HepG2 (cell line): ENCODE data around the gene CD4. TPM values are rescaled to one million over a fixed set of nuclear protein-coding genes. Genes with fewer than 3 reads are reported as not detected.
A peak's percentile ranks its signal among the peaks of the same experiment; 100 is the strongest.

Experiments used
- GABPA ChIP-seq, 2 experiments: IDR thresholded peaks; 2 replicates each; pipeline ENCODE4 v1.6.1; 2011 to 2016; ENCODE audit warnings: low read depth in 2 of 2, low read length in 1 of 2, missing biosample characterization in 1 of 2, missing genetic modification characterization in 1 of 2
- GATA4 ChIP-seq: sonication (generic); IDR thresholded peaks from 2 replicates; pipeline ENCODE4 v1.6.1; 2016; ENCODE audit warnings: antibody characterized with exemption, low read depth, borderline replicate concordance
- HOXD1 ChIP-seq: sonication (generic); formaldehyde crosslinking; IDR thresholded peaks from 2 replicates; pipeline ENCODE4 v1.5.0; 2020; ENCODE audit warnings: missing genetic modification reagents
- KLF6 ChIP-seq: IDR thresholded peaks from 2 replicates; pipeline ENCODE4 v1.8.0; 2016; ENCODE audit warnings: missing biosample characterization, missing genetic modification reagents
- MTF2 ChIP-seq: sonication (generic); formaldehyde crosslinking; IDR thresholded peaks from 2 replicates; pipeline ENCODE4 v1.5.0; 2020; ENCODE audit warnings: missing genetic modification reagents, borderline replicate concordance
- MZF1 ChIP-seq: sonication (generic); formaldehyde crosslinking; IDR thresholded peaks from 2 replicates; pipeline ENCODE4 v1.8.1; 2023; ENCODE audit warnings: mild to moderate bottlenecking, missing genetic modification reagents, borderline replicate concordance
- NCOA2 ChIP-seq: sonication (generic); formaldehyde crosslinking; IDR thresholded peaks from 2 replicates; pipeline ENCODE4 v1.8.0; 2022; ENCODE audit warnings: inconsistent platforms
- PHF20 ChIP-seq: sonication (generic); formaldehyde crosslinking; IDR thresholded peaks from 2 replicates; pipeline ENCODE4 v1.5.0; 2020; ENCODE audit warnings: mild to moderate bottlenecking, missing genetic modification reagents
- RERE ChIP-seq: IDR thresholded peaks from 2 replicates; pipeline ENCODE4 v1.6.1; 2016; ENCODE audit warnings: low read depth, missing genetic modification reagents, missing compliant biosample characterization
- SIX1 ChIP-seq: sonication (generic); formaldehyde crosslinking; IDR thresholded peaks from 2 replicates; pipeline ENCODE4 v1.4.0; 2020; ENCODE audit warnings: missing genetic modification reagents, borderline replicate concordance
- STAG1 ChIP-seq: sonication (generic); formaldehyde crosslinking; IDR thresholded peaks from 2 replicates; pipeline ENCODE4 v1.4.0; 2020; ENCODE audit warnings: missing genetic modification reagents
- TAF15 ChIP-seq: fragments of 200-400 bp; formaldehyde crosslinking; IDR thresholded peaks from one replicate; pipeline ENCODE4 v1.6.1; 2018; ENCODE audit warnings: mild to moderate bottlenecking, low read depth, low read length; ENCODE audit not compliant: poor library complexity, severe bottlenecking
- TEAD3 ChIP-seq: optimal IDR thresholded peaks from 2 replicates; pipeline ENCODE3; 2016; ENCODE audit warnings: borderline replicate concordance
- TOPORS ChIP-seq: sonication (generic); formaldehyde crosslinking; IDR thresholded peaks from 2 replicates; pipeline ENCODE4 v1.8.0; 2023; ENCODE audit warnings: mild to moderate bottlenecking, missing genetic modification reagents
- ZBED4 ChIP-seq: sonication (generic); formaldehyde crosslinking; IDR thresholded peaks from 2 replicates; pipeline ENCODE4 v1.4.0; 2020; ENCODE audit warnings: missing genetic modification reagents, borderline replicate concordance
- ZNF292 ChIP-seq: sonication (generic); formaldehyde crosslinking; IDR thresholded peaks from 2 replicates; pipeline ENCODE4 v1.8.1; 2022; ENCODE audit warnings: mild to moderate bottlenecking, low read depth, missing genetic modification reagents, borderline replicate concordance
- ZNF350 ChIP-seq: sonication (generic); formaldehyde crosslinking; IDR thresholded peaks from 2 replicates; pipeline ENCODE4 v1.4.0; 2020; ENCODE audit warnings: mild to moderate bottlenecking, low read depth, missing genetic modification reagents, borderline replicate concordance
- ZNF430 ChIP-seq: sonication (generic); formaldehyde crosslinking; IDR thresholded peaks from 2 replicates; pipeline ENCODE4 v1.9.0; 2021; ENCODE audit warnings: mild to moderate bottlenecking, missing genetic modification reagents
- ZNF746 ChIP-seq: sonication (generic); formaldehyde crosslinking; IDR thresholded peaks from 2 replicates; pipeline ENCODE4 v1.8.0; 2022; ENCODE audit warnings: mild to moderate bottlenecking, missing genetic modification reagents
- ZNF772 ChIP-seq: sonication (generic); formaldehyde crosslinking; IDR thresholded peaks from 2 replicates; pipeline ENCODE4 v1.5.0; 2020; ENCODE audit warnings: mild to moderate bottlenecking, missing genetic modification reagents
- polyA plus RNA-seq, 8 experiments: library from polyadenylated mRNA; depleted of rRNA in 3 of 8; stranded (reverse) in 7 of 8; unstranded in 1 of 8; fragments of >200 nt; fragmentation: Illumina TruSeq in 4 of 8; extraction: Trizol in 4 of 8; gene quantifications; 2 replicates each; pipeline versions ENCODE4 v1.2.1 to v1.2.3, GENCODE V29; 2011 to 2016; ENCODE audit warnings: low read depth in 4 of 8, missing spikeins in 1 of 8, mixed read lengths in 1 of 8; ENCODE audit not compliant: insufficient read depth in 1 of 8
- total RNA-seq, 5 experiments: library from RNA; depleted of rRNA; stranded (reverse); fragments of >200 nt; fragmentation: Illumina TruSeq; extraction: Trizol; gene quantifications; 2 replicates each; pipeline ENCODE4 v1.2.3, GENCODE V29; 2016; ENCODE audit warnings: low read depth in 1 of 5

CD4 gene
- total and polyA plus RNA-seq, 2 of the 13 experiments (the other 11 are each of a cell fraction or from before 2014, with no cell fraction given), result 0.07 to 0.95 TPM

- peak; percentile 89; the same call in 1 of the 2 replicates for TF ChIP-seq GATA4
- no peak for TF ChIP-seq GABPA (IDR thresholded peaks at IDR 0.05; ENCODE audit: low read depth, low read length)
- peak; percentile 53 for TF ChIP-seq GABPA (CRISPR knock-in tag; IDR thresholded peaks at IDR 0.05; ENCODE audit: low read depth)
- TF ChIP-seq ZBED4 (CRISPR knock-in tag), result no peak
- TF ChIP-seq HOXD1 (CRISPR knock-in tag), result peak; percentile 69; the same call in 1 of the 2 replicates
- 0 out of 2 replicates have a peak, but pooled peaks have one; percentile 33 for TF ChIP-seq ZNF772 (CRISPR knock-in tag)
- no peak for TF ChIP-seq TAF15
- TF ChIP-seq SIX1, result peak; percentile 76; the same call in 1 of the 2 replicates
- TF ChIP-seq TOPORS, result no peak
- TF ChIP-seq ZNF746, result peak; percentile 54; the same call in 1 of the 2 replicates
- TF ChIP-seq TEAD3 (CRISPR knock-in tag), result peak; percentile 62
- peak; percentile 87 for TF ChIP-seq NCOA2
- no peak for TF ChIP-seq MZF1 (CRISPR knock-in tag)
- peak; percentile 80; the same call in 1 of the 2 replicates for TF ChIP-seq RERE (CRISPR knock-in tag)
- no peak for TF ChIP-seq ZNF350 (CRISPR knock-in tag)
- TF ChIP-seq PHF20 (CRISPR knock-in tag), result no peak
- peak; percentile 10; the same call in 1 of the 2 replicates for TF ChIP-seq STAG1 (CRISPR knock-in tag)
- TF ChIP-seq MTF2 (CRISPR knock-in tag), result no peak
- TF ChIP-seq KLF6, result no peak
- no peak for TF ChIP-seq ZNF292 (CRISPR knock-in tag)
- no peak for TF ChIP-seq ZNF430 (CRISPR knock-in tag)
These were observed 13.8 kb upstream of the CD4 start (continued) for GRCh38 chr12:6775185-6776174.
